HCT116 (cell line): ENCODE measurements around the gene SULT2B1. TPM values are rescaled to one million over a fixed set of nuclear protein-coding genes. Genes with fewer than 3 reads are reported as not detected.
"Not testable (repeated sequence)": the region's sequence is repeated elsewhere in the genome, so short reads cannot be mapped to it uniquely, and the experiment has no call there.

Experiments
- ATAC-seq: fragments of 200-7000 bp; cut with Tn5 transposase; 2 replicates; pipeline ENCODE4 v1.9.1; 2020; ENCODE audit warnings: mild to moderate bottlenecking, moderate library complexity
- BruUV-seq: library from RNA; stranded (reverse); fragments of 400-500 nt; replicated peaks from 2 replicates; lab custom pipeline; 2021; lab: Mats Ljungman, UMichigan
- CTCF ChIA-PET: fragments of 300-600 bp; sonication (Branson Sonifier 250); formaldehyde crosslinking; loops from one replicate; lab custom pipeline; 2021; ENCODE audit warnings: antibody characterized with exemption; lab: Charles Lee
- POLR2A ChIA-PET: fragments of 300-600, 350-600 bp; sonication (Branson Sonifier 250); formaldehyde crosslinking; loops from one replicate; lab custom pipeline; 2021; ENCODE audit warnings: antibody characterized with exemption; lab: Charles Lee
- RAD21 ChIA-PET, 2 experiments: fragments of 300-600 bp; sonication (Branson Sonifier 250); formaldehyde crosslinking; loops; one replicate each; lab custom pipeline; 2023; ENCODE audit warnings: low total read pairs in 2 of 2; ENCODE audit not compliant: uncharacterized antibody in 2 of 2, unreplicated experiment in 2 of 2, low non-redundant PET in 1 of 2; lab: Charles Lee
- DNase-seq: peaks from one replicate; pipeline ENCODE4 v3.0.0-alpha.2; 2010; ENCODE audit warnings: low read depth, low spot score
- H2AFZ ChIP-seq: fragments of 200-600 bp; shearing (Covaris generic), sonication (generic); 2 replicates; pipeline ENCODE4 v1.6.1; 2017; ENCODE audit warnings: low read depth, mixed run types, mixed read lengths, antibody characterized with exemption, low read length; ENCODE audit not compliant: poor library complexity, severe bottlenecking
- H3K27ac ChIP-seq: 2 replicates; pipeline ENCODE4 v1.5.1; 2012; ENCODE audit warnings: low read depth, low read length
- H3K27me3 ChIP-seq: fragments of 200-600 bp; sonication (generic); 2 replicates; pipeline ENCODE4 v1.6.1; 2016; ENCODE audit warnings: mixed run types, low read length, mixed read lengths; ENCODE audit not compliant: insufficient read depth
- H3K36me3 ChIP-seq, 2 experiments: fragments of 200-500 bp in 1 of 2; fragments of 200-600 bp in 1 of 2; sonication (Bioruptor generic) in 1 of 2; sonication (generic) in 1 of 2; 2 replicates each; pipeline versions ENCODE4 v1.5.1 to v1.6.1; 2014 to 2016; ENCODE audit warnings: low read length in 2 of 2, inconsistent platforms in 1 of 2, mixed read lengths in 1 of 2, mixed run types in 1 of 2; ENCODE audit not compliant: insufficient read depth in 2 of 2, control insufficient read depth in 1 of 2
- H3K4me1 ChIP-seq, 2 experiments: fragments of 200-600 bp in 1 of 2; sonication (generic) in 1 of 2; 2 replicates each; pipeline versions ENCODE4 v1.5.1 to v1.6.1; 2012 to 2017; ENCODE audit warnings: low read length in 2 of 2, inconsistent platforms in 1 of 2, mild to moderate bottlenecking in 1 of 2, mixed read lengths in 1 of 2, mixed run types in 1 of 2, moderate library complexity in 1 of 2; ENCODE audit not compliant: insufficient read depth in 2 of 2, control insufficient read depth in 1 of 2
- H3K4me2 ChIP-seq: fragments of 200-600 bp; sonication (generic); 2 replicates; pipeline ENCODE4 v1.6.1; 2017; ENCODE audit warnings: mixed run types, low read length, mixed read lengths
- H3K4me3 ChIP-seq, 2 experiments: fragments of 200-600 bp in 1 of 2; sonication (generic) in 1 of 2; replicated peaks in 1 of 2; 2 replicates each; pipeline ENCODE4 v1.5.1; 2011 to 2016; ENCODE audit warnings: low read length in 2 of 2, control low read depth in 1 of 2, low read depth in 1 of 2, mild to moderate bottlenecking in 1 of 2, mixed read lengths in 1 of 2, mixed run types in 1 of 2
- H3K79me2 ChIP-seq: fragments of 200-600 bp; sonication (generic); 2 replicates; pipeline ENCODE4 v1.6.1; 2017; ENCODE audit warnings: mild to moderate bottlenecking, mixed run types, low read length, moderate library complexity, mixed read lengths; ENCODE audit not compliant: insufficient read depth
- H3K9ac ChIP-seq: fragments of 200-600 bp; sonication (generic); 2 replicates; pipeline ENCODE4 v1.6.1; 2016; ENCODE audit warnings: low read length, mixed read lengths
- H3K9me2 ChIP-seq: fragments of 200-600 bp; sonication (generic), shearing (Covaris generic); 2 replicates; pipeline ENCODE4 v1.6.1; 2017; ENCODE audit warnings: mixed run types, mild to moderate bottlenecking, moderate library complexity; ENCODE audit not compliant: insufficient read depth
- H3K9me3 ChIP-seq, 2 experiments: fragments of 200-500 bp in 1 of 2; fragments of 200-600 bp in 1 of 2; sonication (Bioruptor generic) in 1 of 2; sonication (generic) in 1 of 2; 2 replicates each; pipeline ENCODE4 v1.6.1; 2014 to 2017; ENCODE audit warnings: low read length in 2 of 2, mixed read lengths in 2 of 2, inconsistent platforms in 1 of 2, low read depth in 1 of 2, mild to moderate bottlenecking in 1 of 2, mixed run types in 1 of 2, moderate library complexity in 1 of 2; ENCODE audit not compliant: control insufficient read depth in 1 of 2, insufficient read depth in 1 of 2
- H4K20me1 ChIP-seq: fragments of 200-600 bp; sonication (generic), shearing (Covaris generic); 2 replicates; pipeline ENCODE4 v1.6.1; 2017; ENCODE audit warnings: mixed run types, mild to moderate bottlenecking, moderate library complexity; ENCODE audit not compliant: insufficient read depth
- CBX3 ChIP-seq: IDR thresholded peaks from 2 replicates; pipeline ENCODE4 v1.6.1; 2012; ENCODE audit warnings: low read depth
- CEBPB ChIP-seq: IDR thresholded peaks from 2 replicates; pipeline ENCODE4 v1.6.1; 2012; ENCODE audit warnings: low read depth
- ZBTB33 ChIP-seq: IDR thresholded peaks from 2 replicates; pipeline ENCODE4 v1.6.1; 2011; ENCODE audit warnings: mild to moderate bottlenecking, low read length, moderate library complexity; ENCODE audit not compliant: insufficient replicate concordance; ENCODE audit errors: extremely low read depth
- intact Hi-C: fragments of 100-400 bp; cut with micrococcal nuclease; formaldehyde crosslinking; loops from 2 replicates; pipeline ENCODE4 v1.10.0; 2022
- total RNA-seq: library from RNA; stranded (reverse); gene quantifications from one replicate; pipeline ENCODE4 v1.2.1, GENCODE V29; 2021; ENCODE audit not compliant: unreplicated experiment

SULT2B1 gene
- total RNA-seq, 1 experiment from 2014 or later: 4.8 TPM

- peaks cover 18% of the 10 kb centered on the region for H3K79me2 ChIP-seq
- H3K9me2 ChIP-seq: no peaks in the 10 kb centered on the region
- H3K27ac ChIP-seq: no peak overlapping the region; the same call in 1 of the 2 replicates
- BruUV-seq: no TSS peak
- DNase-seq (no peak), ATAC-seq (no peak)
- CTCF ChIA-PET: no interaction called here
- peak overlapping the region; percentile 63; the same call in 1 of the 2 replicates for H3K4me2 ChIP-seq
- intact Hi-C loops: no loop called here
- H2AFZ ChIP-seq: no peak overlapping the region
- POLR2A ChIA-PET: interaction anchor here (1.4 to 2.0 kb wide), 2 partner anchors 14 to 22 kb away, joined by 4 to 7 read pairs; no protein-coding TSS in a partner anchor
- no peak for TF ChIP-seq ZBTB33
- no peak for TF ChIP-seq CEBPB
- TF ChIP-seq CBX3: no peak
- no peaks in the 10 kb centered on the region for H4K20me1 ChIP-seq
- no peak overlapping the region for H3K9ac ChIP-seq
- no peak overlapping the region for H3K4me3 ChIP-seq
- peaks cover 47 to 70% of the 10 kb centered on the region in 2 experiments for H3K4me1 ChIP-seq
- no peaks in the 10 kb centered on the region for H3K27me3 ChIP-seq
- H3K9me3 ChIP-seq: no peaks in the 10 kb centered on the region
- RAD21 ChIA-PET: no interaction called here
- H3K36me3 ChIP-seq: peaks cover 2 to 13% of the 10 kb centered on the region in 2 experiments; a peak in 1 of 4 replicates
Observed at GRCh38 chr19:48631225-48631624, 79.3 kb downstream of the SULT2B1 start.

GRCh38 chr19:48632286-48632685, 80.3 kb downstream of the SULT2B1 start:
- H4K20me1 ChIP-seq, H3K4me3 ChIP-seq, H3K9me2 ChIP-seq, H3K9me3 ChIP-seq, RAD21 ChIA-PET, CTCF ChIA-PET, BruUV-seq, DNase-seq, intact Hi-C loops, ATAC-seq, H2AFZ ChIP-seq, H3K27me3 ChIP-seq: not testable (repeated sequence)
- Histone ChIP-seq H3K9ac (peak overlapping the region; percentile 96), H3K79me2 (peaks cover 18% of the 10 kb centered on the region), H3K4me1 (peaks cover 44 to 75% of the 10 kb centered on the region in 2 experiments), H3K27ac (peak overlapping the region; percentile 95), H3K4me2 (peak overlapping the region; percentile 93; the same call in 1 of the 2 replicates), H3K36me3 (peaks cover 2 to 13% of the 10 kb centered on the region in 2 experiments; a peak in 1 of 4 replicates)
- POLR2A ChIA-PET: interaction anchor here (1.3 to 2.6 kb wide), 3 partner anchors 8 to 13 kb away, joined by 4 to 16 read pairs (median 11); partner anchors contain the start of genes CA11, RPL18 and SPHK2
